IMR-90 (cell line): ENCODE results near the gene PRKAG2. TPM values are rescaled to one million over a fixed set of nuclear protein-coding genes. Genes with fewer than 3 reads are reported as not detected.

Source experiments
- ATAC-seq: fragments of 200-7000 bp; cut with Tn5 transposase; 2 replicates; pipeline ENCODE4 v1.9.1; 2020; ENCODE audit warnings: low read depth, mild to moderate bottlenecking, moderate library complexity
- BruUV-seq: library from RNA; stranded (reverse); fragments of 400-500 nt; replicated peaks from 2 replicates; lab custom pipeline; 2021; lab: Mats Ljungman, UMichigan
- CTCF ChIA-PET: fragments of 300-600 bp; formaldehyde crosslinking; extraction: SDS; loops from one replicate; lab custom pipeline; 2021; ENCODE audit warnings: antibody characterized with exemption; lab: Yijun Ruan, JAX
- POLR2A ChIA-PET: fragments of 300-600 bp; sonication (Branson Sonifier 250); formaldehyde crosslinking; loops from one replicate; lab custom pipeline; 2022; ENCODE audit warnings: antibody characterized with exemption; ENCODE audit not compliant: unreplicated experiment; lab: Charles Lee
- DNase-seq: peaks from one replicate; pipeline ENCODE4 v3.0.0; 2013
- H2AFZ ChIP-seq: replicated peaks from 2 replicates; pipeline ENCODE3; 2013; ENCODE audit warnings: low read length, mild to moderate bottlenecking; ENCODE audit not compliant: poor library complexity
- H2AK5ac ChIP-seq: 2 replicates; pipeline ENCODE4 v1.6.1; 2013; ENCODE audit warnings: low read depth, low read length, inconsistent platforms
- H2AK9ac ChIP-seq: replicated peaks from 2 replicates; pipeline ENCODE3; 2013; ENCODE audit warnings: mild to moderate bottlenecking, low read depth, low read length, moderate library complexity; ENCODE audit not compliant: poor library complexity
- H2BK120ac ChIP-seq: 2 replicates; pipeline ENCODE4 v1.6.1; 2013; ENCODE audit warnings: low read depth, low read length, inconsistent platforms
- H2BK15ac ChIP-seq: 3 replicates; pipeline ENCODE4 v1.6.1; 2013; ENCODE audit warnings: low read depth, low read length, inconsistent platforms
- H2BK20ac ChIP-seq: 2 replicates; pipeline ENCODE4 v1.6.1; 2013; ENCODE audit warnings: low read depth, mild to moderate bottlenecking, inconsistent platforms, low read length, moderate library complexity
- H2BK5ac ChIP-seq: 2 replicates; pipeline ENCODE4 v1.6.1; 2013; ENCODE audit warnings: mild to moderate bottlenecking, low read depth, low read length, inconsistent platforms; ENCODE audit not compliant: poor library complexity, severe bottlenecking
- H3K14ac ChIP-seq: replicated peaks from 2 replicates; pipeline ENCODE4 v1.6.1; 2013; ENCODE audit warnings: low read depth, low read length, inconsistent platforms
- H3K18ac ChIP-seq: 2 replicates; pipeline ENCODE4 v1.6.1; 2013; ENCODE audit warnings: low read depth, low read length, control low read depth
- H3K23ac ChIP-seq: 2 replicates; pipeline ENCODE4 v1.6.1; 2013; ENCODE audit warnings: low read depth, low read length, inconsistent platforms
- H3K27ac ChIP-seq: 2 replicates; pipeline ENCODE4 v1.5.1; 2013; ENCODE audit warnings: mild to moderate bottlenecking, control low read depth, low read length; ENCODE audit not compliant: insufficient read depth
- H3K27me3 ChIP-seq: 2 replicates; pipeline ENCODE4 v1.6.1; 2013; ENCODE audit warnings: low read length; ENCODE audit not compliant: control insufficient read depth, insufficient read depth
- H3K36me3 ChIP-seq: 2 replicates; pipeline ENCODE4 v1.6.1; 2013; ENCODE audit warnings: low read length, mixed read lengths; ENCODE audit not compliant: control insufficient read depth, insufficient read depth
- H3K4ac ChIP-seq: 2 replicates; pipeline ENCODE4 v1.6.1; 2013; ENCODE audit warnings: low read depth, low read length, inconsistent platforms
- H3K4me1 ChIP-seq: 2 replicates; pipeline ENCODE4 v1.6.1; 2013; ENCODE audit warnings: low read length, mixed read lengths; ENCODE audit not compliant: control insufficient read depth, insufficient read depth
- H3K4me2 ChIP-seq: 2 replicates; pipeline ENCODE4 v1.6.1; 2013; ENCODE audit warnings: low read depth, mild to moderate bottlenecking, control low read depth, low read length, moderate library complexity
- H3K4me3 ChIP-seq: 2 replicates; pipeline ENCODE4 v1.5.1; 2013; ENCODE audit warnings: low read depth, mild to moderate bottlenecking, control low read depth, low read length, moderate library complexity; ENCODE audit not compliant: insufficient read depth
- H3K56ac ChIP-seq: 2 replicates; pipeline ENCODE4 v1.6.1; 2013; ENCODE audit warnings: low read length, inconsistent platforms; ENCODE audit not compliant: insufficient read depth; ENCODE audit errors: extremely low read depth
- H3K79me1 ChIP-seq, 2 experiments: 2 replicates each; pipeline ENCODE4 v1.6.1; 2013; ENCODE audit warnings: low read length in 2 of 2, inconsistent platforms in 1 of 2, low read depth in 1 of 2
- H3K9ac ChIP-seq: 2 replicates; pipeline ENCODE4 v1.6.1; 2013; ENCODE audit warnings: low read depth, low read length, control low read depth
- H3K9me1 ChIP-seq: 2 replicates; pipeline ENCODE4 v1.6.1; 2013; ENCODE audit warnings: low read length, inconsistent platforms; ENCODE audit not compliant: insufficient read depth
- H3K9me3 ChIP-seq: 2 replicates; pipeline ENCODE4 v1.6.1; 2013; ENCODE audit warnings: low read length; ENCODE audit not compliant: control insufficient read depth, insufficient read depth
- H4K20me1 ChIP-seq: 2 replicates; pipeline ENCODE4 v1.6.1; 2013; ENCODE audit warnings: low read length, inconsistent platforms; ENCODE audit not compliant: insufficient read depth
- H4K5ac ChIP-seq: 2 replicates; pipeline ENCODE4 v1.6.1; 2013; ENCODE audit warnings: mild to moderate bottlenecking, low read depth, low read length, control low read depth
- H4K8ac ChIP-seq, 2 experiments: 2 replicates each; pipeline ENCODE4 v1.6.1; 2013; ENCODE audit warnings: low read depth in 2 of 2, low read length in 2 of 2, control low read depth in 1 of 2, inconsistent platforms in 1 of 2
- H4K91ac ChIP-seq: 2 replicates; pipeline ENCODE4 v1.6.1; 2013; ENCODE audit warnings: low read depth, low read length, inconsistent platforms; ENCODE audit not compliant: insufficient read depth
- BHLHE40 ChIP-seq: fragments of 150-350 bp; IDR thresholded peaks from 2 replicates; pipeline ENCODE4 v1.6.1; 2016; ENCODE audit warnings: mild to moderate bottlenecking, low read depth, low read length
- CEBPB ChIP-seq: IDR thresholded peaks from 2 replicates; pipeline ENCODE4 v1.6.1; 2012; ENCODE audit warnings: low read depth, low read length, improper control_type of control experiment
- FOS ChIP-seq: fragments of 150-350 bp; IDR thresholded peaks from 2 replicates; pipeline ENCODE4 v1.6.1; 2016; ENCODE audit warnings: low read depth, low read length
- MXI1 ChIP-seq: IDR thresholded peaks from 2 replicates; pipeline ENCODE4 v1.6.1; 2012; ENCODE audit warnings: low read depth, mild to moderate bottlenecking, low read length, moderate library complexity, borderline replicate concordance
- NFE2L2 ChIP-seq: fragments of 150-350 bp; IDR thresholded peaks from 2 replicates; pipeline ENCODE4 v1.6.1; 2016; ENCODE audit warnings: low read depth, mild to moderate bottlenecking, low read length
- POLR2A ChIP-seq: IDR thresholded peaks from 2 replicates; pipeline ENCODE4 v1.6.1; 2012; ENCODE audit warnings: mild to moderate bottlenecking, low read depth, low read length
- RAD21 ChIP-seq: IDR thresholded peaks from 2 replicates; pipeline ENCODE4 v1.6.1; 2012; ENCODE audit warnings: low read length, improper control_type of control experiment
- RCOR1 ChIP-seq: IDR thresholded peaks from 2 replicates; pipeline ENCODE4 v1.6.1; 2012; ENCODE audit warnings: mild to moderate bottlenecking, low read length, improper control_type of control experiment; ENCODE audit not compliant: insufficient replicate concordance
- RFX5 ChIP-seq: IDR thresholded peaks from 2 replicates; pipeline ENCODE4 v1.8.0; 2012; ENCODE audit warnings: low read depth, mild to moderate bottlenecking, low read length, moderate library complexity
- WGBS, 2 experiments: methylation state at CpG; one replicate each; pipeline versions ENCODE4 v1.1.5 to v1.1.7; 2013; ENCODE audit warnings: missing lambda C conversion rate in 2 of 2; ENCODE audit not compliant: insufficient read length in 1 of 2; ENCODE audit errors: extremely low coverage in 2 of 2; 5-methylcytosine and 5-hydroxymethylcytosine counted together
- dilution Hi-C: fragments of 300-500 bp; cut with HindIII; formaldehyde crosslinking; loops from one replicate; pipeline ENCODE4 v1.14.3; 2018; ENCODE audit warnings: low sequenced_read_pairs; ENCODE audit not compliant: unreplicated experiment
- in situ Hi-C: fragments of 300-500 bp; cut with MboI; formaldehyde crosslinking; loops from 3 replicates; pipeline ENCODE4 v1.14.3; 2019; ENCODE audit warnings: low sequenced_read_pairs, inconsistent platforms, mixed read lengths
- intact Hi-C: fragments of 100-400 bp; cut with micrococcal nuclease; formaldehyde crosslinking; loops from 2 replicates; pipeline ENCODE4 v1.10.0; 2022
- polyA plus RNA-seq, 3 experiments: library from polyadenylated mRNA; depleted of rRNA; stranded (reverse); fragments of >200 nt; gene quantifications; 2 replicates each; pipeline ENCODE4 v1.2.3, GENCODE V29; 2012; ENCODE audit warnings: low replicate concordance in 1 of 3
- total RNA-seq: library from RNA; depleted of rRNA; stranded (reverse); fragments of >200 nt; gene quantifications from 2 replicates; pipeline ENCODE4 v1.2.3, GENCODE V29; 2012
- TF ChIP-seq, protein P1 (sequence below): conservative IDR thresholded peaks from 2 replicates; pipeline ENCODE4 v1.5.1; 2012; ENCODE audit warnings: mild to moderate bottlenecking, low read depth, low read length, improper control_type of control experiment
- TF ChIP-seq, protein P2 (sequence below): fragments of 150-350 bp; IDR thresholded peaks from 2 replicates; pipeline ENCODE4 v1.6.1; 2017; ENCODE audit warnings: mild to moderate bottlenecking, antibody characterized with exemption, low read length, low read depth

Gene PRKAG2
- total and polyA plus RNA-seq, 2 of the 4 experiments (the other 2 are of a cell fraction), result 15.4 to 21.6 TPM

DNA sequence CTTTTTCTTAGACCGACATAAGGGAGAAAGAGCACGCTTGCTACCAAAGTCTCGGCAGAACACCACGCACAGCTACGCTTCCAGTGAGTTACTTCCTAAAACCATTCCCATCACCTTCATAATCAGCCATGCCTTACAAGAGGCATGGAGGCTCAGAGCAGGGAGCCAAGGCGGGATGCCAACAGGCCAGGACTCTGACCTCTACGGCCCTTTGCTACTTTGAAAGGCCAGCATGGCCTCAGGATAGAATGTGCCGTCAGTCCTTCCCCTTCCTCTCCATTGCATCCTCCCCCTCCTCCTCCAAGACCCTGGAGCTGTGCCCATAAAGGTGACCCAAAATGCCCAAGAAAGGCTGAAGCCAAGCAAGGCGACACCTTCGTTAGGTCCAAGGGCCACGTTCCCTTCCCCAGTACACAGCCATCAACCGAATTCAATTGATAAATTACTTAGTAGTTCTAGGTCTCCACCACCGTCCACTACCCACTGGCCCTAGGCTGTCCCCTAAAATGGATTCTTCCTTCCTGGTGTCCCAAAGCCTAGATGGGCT is 5.7 kb downstream of the PRKAG2 start:
- Histone ChIP-seq H2AK9ac (no peak overlapping the region), H3K56ac (no peak overlapping the region), H2AK5ac (no peak overlapping the region), H3K9me3 (no peaks in the 10 kb centered on the region), H3K4me3 (no peak overlapping the region), H3K27ac (no peak overlapping the region), H3K18ac (no peak overlapping the region), H3K79me1 (no peaks in the 10 kb centered on the region), H4K5ac (no peak overlapping the region), H3K9ac (no peak overlapping the region), H2BK5ac (no peak overlapping the region), H2BK15ac (no peak overlapping the region), H2BK120ac (no peak overlapping the region), H3K27me3 (peaks cover 52% of the 10 kb centered on the region), H3K36me3 (no peaks in the 10 kb centered on the region), H3K4ac (no peak overlapping the region), H3K14ac (no peak overlapping the region), H4K8ac (no peak overlapping the region), H4K20me1 (no peaks in the 10 kb centered on the region), H3K4me1 (peaks cover 5% of the 10 kb centered on the region; the same call in 1 of the 2 replicates), H2BK20ac (no peak overlapping the region), H4K91ac (no peak overlapping the region), H2AFZ (no peak overlapping the region), H3K23ac (no peak overlapping the region), H3K9me1 (no peaks in the 10 kb centered on the region), H3K4me2 (no peak overlapping the region)
- ChIA-PET CTCF (no interaction called here), POLR2A (no interaction called here)
- TF ChIP-seq CEBPB (no peak), MXI1 (no peak), RCOR1 (no peak), RFX5 (no peak), RAD21 (no peak), FOS (no peak), NFE2L2 (no peak), POLR2A (no peak), BHLHE40 (no peak)
- TF ChIP-seq, protein P1, sequence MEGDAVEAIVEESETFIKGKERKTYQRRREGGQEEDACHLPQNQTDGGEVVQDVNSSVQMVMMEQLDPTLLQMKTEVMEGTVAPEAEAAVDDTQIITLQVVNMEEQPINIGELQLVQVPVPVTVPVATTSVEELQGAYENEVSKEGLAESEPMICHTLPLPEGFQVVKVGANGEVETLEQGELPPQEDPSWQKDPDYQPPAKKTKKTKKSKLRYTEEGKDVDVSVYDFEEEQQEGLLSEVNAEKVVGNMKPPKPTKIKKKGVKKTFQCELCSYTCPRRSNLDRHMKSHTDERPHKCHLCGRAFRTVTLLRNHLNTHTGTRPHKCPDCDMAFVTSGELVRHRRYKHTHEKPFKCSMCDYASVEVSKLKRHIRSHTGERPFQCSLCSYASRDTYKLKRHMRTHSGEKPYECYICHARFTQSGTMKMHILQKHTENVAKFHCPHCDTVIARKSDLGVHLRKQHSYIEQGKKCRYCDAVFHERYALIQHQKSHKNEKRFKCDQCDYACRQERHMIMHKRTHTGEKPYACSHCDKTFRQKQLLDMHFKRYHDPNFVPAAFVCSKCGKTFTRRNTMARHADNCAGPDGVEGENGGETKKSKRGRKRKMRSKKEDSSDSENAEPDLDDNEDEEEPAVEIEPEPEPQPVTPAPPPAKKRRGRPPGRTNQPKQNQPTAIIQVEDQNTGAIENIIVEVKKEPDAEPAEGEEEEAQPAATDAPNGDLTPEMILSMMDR, result no peak
- TF ChIP-seq, protein P2, sequence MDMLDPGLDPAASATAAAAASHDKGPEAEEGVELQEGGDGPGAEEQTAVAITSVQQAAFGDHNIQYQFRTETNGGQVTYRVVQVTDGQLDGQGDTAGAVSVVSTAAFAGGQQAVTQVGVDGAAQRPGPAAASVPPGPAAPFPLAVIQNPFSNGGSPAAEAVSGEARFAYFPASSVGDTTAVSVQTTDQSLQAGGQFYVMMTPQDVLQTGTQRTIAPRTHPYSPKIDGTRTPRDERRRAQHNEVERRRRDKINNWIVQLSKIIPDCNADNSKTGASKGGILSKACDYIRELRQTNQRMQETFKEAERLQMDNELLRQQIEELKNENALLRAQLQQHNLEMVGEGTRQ, result no peak
- WGBS, 2 experiments, result 69% methylated on average over 4 of the region's 13 CpGs; no CpG with 5 or more reads in 1 of the 2 experiments
- BruUV-seq, result no TSS peak
- no peak for ATAC-seq
- in situ Hi-C loops, result no loop called here
- dilution Hi-C loops, result no loop called here
- intact Hi-C loops, result no loop called here
- DNase-seq, result no peak
